GM18498 (cell line): ENCODE results near the gene NISCH.

Experiments used
- ATAC-seq: cut with Tn5 transposase; IDR thresholded peaks from one replicate; pipeline ENCODE4 v1.9.1; 2021; ENCODE audit warnings: mild to moderate bottlenecking, moderate library complexity; ENCODE audit not compliant: unreplicated experiment

NISCH gene

DNA sequence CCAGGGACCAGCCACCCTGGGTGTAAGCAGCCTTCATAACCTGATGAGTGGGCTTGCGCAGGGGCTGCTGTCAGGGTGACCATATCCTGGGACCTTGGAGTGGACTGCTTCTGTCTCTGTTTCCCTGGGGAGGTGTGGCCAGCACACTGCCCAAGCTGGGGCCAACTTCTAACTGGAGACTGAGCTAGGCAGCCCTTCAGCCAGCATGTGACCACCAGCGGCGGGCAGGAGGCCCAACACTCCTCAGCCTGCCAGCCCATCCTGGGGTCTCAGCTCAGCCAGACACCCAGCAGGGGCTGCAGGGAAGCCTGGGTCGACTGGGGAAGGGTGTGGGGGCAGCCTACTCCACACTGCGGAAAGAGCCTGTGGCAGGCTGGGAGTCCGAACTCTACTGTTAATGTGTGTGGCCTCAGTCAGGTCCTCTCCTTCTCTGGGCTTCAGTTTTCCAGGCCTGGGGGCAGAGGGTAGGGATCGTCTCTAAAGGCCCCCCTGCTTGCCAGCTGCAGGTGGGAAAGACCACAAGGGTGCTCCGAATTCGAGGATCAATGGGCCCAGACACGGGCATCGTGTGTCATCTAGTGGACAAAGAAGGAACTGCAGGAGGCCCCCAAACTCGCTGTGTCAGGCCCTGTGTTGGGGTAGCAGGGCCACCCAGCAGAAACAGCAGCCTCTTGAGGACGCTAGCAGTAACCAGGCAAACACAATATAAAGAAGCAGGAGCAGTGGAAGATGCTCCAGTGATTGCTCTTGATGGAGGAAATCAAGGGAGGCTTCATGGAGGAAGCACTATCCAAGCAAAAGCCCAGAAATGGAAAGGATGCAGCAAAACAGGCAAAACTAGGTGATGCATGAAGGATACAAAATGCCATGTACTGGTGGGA, 8.5 kb upstream of the NISCH start:
- ATAC-seq, result no peak

GRCh38 chr3:52447512-52448355, 7.7 kb upstream of the NISCH start:
- no peak for ATAC-seq

GRCh38 chr3:52450489-52451236, 4.7 kb upstream of the NISCH start:
- no peak for ATAC-seq

- no peak for ATAC-seq
Observed at GRCh38 chr3:52451237-52452083, 3.9 kb upstream of the NISCH start.

DNA sequence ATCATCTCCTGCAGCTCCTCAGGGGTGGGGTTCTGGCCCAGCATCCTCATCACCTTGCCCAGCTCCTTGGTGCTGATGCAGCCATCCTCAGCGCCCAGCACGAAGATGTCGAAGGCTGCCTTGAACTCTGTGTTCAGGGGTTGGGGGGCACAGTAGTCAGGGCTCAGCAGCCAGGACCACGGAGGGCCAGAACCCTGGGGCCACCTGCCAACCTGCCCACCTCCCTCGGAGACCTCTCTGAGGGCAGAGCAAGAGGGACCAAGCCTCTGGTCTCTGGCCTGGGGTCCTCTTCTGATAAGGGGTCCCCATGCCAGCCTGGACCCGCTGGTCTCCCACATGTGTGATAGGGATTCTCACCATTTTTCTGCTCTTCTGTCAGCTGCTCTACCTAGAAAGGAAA, 3.3 kb upstream of the NISCH start:
- no peak for ATAC-seq

- ATAC-seq, result no peak
Observed at GRCh38 chr3:52452570-52453221, 2.7 kb upstream of the NISCH start.

- ATAC-seq, result no peak
Observed at GRCh38 chr3:52453496-52454249, 1.7 kb upstream of the NISCH start, which contains the start of gene TNNC1. TSS of gene TNNC1 (minus strand) at chr3:52454041. CDS start at chr3:52454015, 26 bp downstream.

DNA sequence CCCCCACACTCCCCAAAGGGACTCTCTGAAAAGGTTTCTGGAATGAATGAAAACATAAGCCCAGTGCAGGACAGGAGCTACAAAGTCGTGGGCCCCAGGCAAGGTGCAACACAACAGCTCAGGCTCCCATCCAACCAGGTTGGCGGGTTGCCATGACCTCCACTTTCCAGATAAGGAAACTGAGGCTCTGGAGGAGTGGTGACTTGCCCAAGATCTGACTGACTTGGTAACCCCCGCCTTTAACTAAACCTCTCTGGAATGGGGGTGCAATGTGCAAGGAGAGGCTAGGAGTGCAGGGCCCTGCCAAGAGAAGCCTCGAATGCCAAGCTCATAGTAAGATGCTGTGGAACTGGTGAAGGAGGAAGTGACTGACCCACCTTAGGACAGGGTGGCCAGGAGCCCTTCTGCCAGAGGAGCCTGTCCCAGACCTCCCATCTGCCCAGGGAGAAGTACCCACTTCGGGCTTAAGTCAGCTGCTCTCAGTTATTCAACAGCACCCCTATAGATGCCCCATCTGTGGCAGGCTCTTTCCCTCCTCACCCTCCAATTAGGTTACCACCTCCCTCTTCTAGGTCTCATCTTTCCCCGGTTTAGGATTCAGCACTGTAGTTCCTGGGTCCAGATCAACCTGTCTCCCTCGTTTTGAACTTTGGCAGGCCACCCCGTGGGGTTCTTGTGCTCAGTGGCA, 1.0 kb upstream of the NISCH start:
- ATAC-seq, result no peak

DNA sequence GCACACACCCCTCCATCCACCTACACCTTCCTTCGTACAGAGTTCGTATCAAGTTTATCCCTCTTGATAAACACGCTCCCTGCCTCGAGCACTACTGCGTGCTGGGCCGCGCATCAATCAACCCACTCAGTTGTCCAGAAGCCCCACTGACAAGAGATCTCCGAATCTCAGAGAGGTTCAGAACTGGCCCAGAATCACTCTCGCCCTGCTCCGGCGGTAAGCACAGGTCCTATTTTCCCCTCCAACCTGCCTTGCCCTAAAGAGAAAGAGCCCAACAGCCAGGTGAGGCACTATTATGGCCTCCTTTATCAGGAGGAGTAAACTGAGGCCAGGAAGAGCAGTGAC, 494 bp upstream of the NISCH start:
- ATAC-seq, result no peak

DNA sequence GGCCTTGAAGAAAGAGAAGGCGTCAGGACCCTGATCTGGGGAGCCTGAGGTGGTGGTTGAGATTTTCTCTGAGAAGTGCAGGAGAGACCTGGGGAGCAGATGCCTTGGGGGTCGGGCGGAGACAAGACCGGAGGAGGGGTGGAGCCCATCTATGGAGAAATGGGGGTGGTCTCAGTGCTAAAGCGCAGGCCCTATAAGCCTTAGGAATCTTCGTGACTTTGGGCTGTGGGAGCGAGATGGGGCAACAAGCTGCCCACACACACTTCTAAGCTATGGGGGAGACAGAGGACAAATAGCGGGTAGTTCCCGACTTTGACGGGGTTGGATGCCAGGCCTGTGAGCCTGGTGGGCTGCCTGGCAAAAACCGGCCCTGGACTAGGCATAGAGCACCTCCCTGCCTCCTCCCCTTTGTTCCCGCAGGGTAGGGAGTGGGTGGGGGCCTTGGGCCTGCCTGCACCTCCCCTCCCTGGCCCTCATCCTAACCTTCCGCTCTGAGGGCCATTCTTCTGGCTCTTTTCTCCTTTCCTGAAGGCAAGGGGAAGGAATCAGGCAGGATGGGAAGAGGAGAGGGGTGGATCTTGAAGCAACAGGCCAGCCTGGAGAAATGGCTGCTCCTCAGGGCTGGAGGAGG, 880 bp downstream of the NISCH start:
- no peak for ATAC-seq

DNA sequence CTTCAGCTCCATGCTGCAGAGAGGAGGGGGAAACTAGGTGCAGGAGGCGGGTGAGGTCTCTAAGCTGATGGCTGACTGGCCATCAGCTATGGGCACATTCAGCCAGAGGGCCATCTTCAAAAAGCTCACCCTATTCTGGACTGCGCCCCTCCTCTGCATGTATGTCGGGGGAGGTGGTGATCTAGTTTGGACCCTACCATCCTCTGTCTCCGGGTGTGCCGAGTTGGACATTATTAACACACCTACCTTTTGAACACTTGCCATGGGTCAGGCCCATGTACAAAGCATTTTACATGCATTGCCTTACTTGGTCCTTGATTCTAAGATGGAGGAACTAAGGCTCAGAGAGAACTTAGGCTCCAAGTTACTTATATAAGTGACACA, 1.4 kb downstream of the NISCH start:
- no peak for ATAC-seq

DNA sequence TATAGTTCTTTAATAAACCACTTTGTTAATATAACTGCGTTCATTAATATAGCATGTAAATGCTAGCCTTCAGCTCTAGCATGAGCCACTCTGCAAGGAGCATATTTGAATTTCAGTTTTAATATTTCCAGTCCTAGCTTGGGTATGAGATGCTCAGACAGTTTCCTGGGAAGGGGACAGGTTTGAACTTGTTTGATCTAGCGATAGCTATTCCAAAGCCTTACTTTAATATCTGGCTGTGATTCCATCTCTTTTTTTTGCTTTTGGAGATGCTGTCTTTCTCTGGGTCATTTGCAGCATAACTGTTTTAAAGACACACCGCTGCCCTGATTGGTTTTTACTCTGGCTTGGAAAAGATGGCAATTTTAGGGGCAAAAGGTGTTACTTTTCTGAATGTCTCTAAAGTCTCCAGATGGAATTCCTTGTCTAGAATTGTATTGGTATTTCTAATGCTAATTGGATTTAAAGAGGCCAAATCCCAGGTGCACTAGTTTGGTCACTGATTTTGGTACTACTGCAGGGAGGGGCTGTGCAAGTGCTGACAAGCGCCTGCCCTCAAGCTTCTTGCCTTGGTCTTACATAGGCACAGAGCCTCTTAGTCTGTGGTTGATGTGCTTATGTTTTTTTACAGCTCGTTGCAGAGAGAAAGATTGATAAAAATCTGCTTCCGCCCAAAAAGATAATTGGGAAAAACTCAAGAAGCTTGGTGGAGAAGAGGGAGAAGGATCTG, 2.8 kb downstream of the NISCH start:
- ATAC-seq, result no peak

GRCh38 chr3:52458770-52459545, 3.6 kb downstream of the NISCH start:
- no peak for ATAC-seq

DNA sequence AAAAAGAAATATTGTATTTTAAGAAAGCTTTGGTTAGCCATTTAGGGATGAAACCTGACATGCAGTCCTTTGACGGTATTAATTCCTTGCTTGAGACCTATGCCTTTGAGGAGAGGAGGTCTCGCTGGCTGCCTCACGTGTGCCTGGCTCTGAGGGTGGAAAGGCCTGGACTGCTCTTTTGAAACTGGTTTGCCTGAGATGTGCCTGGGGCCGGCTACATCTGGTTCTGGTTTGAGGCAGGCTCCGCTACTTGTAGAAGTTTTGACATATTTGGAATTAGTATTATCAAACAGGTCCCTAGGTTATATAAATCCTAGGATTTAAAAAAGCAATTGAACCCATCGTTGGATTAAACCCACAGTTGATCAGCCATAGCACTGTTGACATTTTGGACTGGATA, 6.5 kb downstream of the NISCH start:
- ATAC-seq, result no peak

- ATAC-seq, result no peak
Observed at GRCh38 chr3:52463416-52463815, 8.0 kb downstream of the NISCH start.

- no peak for ATAC-seq
Observed at GRCh38 chr3:52468336-52468735, 12.9 kb downstream of the NISCH start.

DNA sequence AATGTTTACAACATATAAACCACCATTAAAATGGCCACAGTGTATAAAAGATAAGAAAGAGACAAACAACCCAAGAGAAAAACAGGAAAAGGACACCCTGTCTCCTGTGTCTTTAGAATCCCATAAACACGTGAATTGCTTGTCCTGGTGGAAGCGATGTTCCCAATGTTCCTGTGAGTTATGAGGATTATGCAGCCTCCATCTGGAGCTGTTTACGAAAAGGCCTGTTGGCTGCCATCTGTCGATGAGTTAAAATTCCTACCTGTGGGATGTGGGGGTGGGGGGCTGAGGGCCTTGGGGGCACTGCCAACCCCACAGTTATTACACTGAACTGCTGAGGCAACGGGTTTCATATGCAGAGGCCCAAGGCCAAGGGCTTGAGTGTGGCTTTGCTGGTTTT, 13.6 kb downstream of the NISCH start:
- ATAC-seq, result no peak
